ENCODE results near the gene THSD7B. TPM values are rescaled to one million over a fixed set of nuclear protein-coding genes. Genes with fewer than 3 reads are reported as not detected.

THSD7B gene
- total and polyA plus RNA-seq, 2 of the 8 experiments (the other 6 are each of a cell fraction or from before 2014, with no cell fraction given), result 0.60 to 2.9 TPM

- no peak for TF ChIP-seq BACH1 (IDR thresholded peaks at IDR 0.05; ENCODE audit: low read length)
Measured at GRCh38 chr2:136767030-136767429, 1.7 kb downstream of the THSD7B start (continued).
